Mucosa of gallbladder (tissue), 1 donor: ENCODE data around the gene CSRP1. TPM values are rescaled to one million over a fixed set of nuclear protein-coding genes. Genes with fewer than 3 reads are reported as not detected.
"Not testable (repeated sequence)": the region's sequence is repeated elsewhere in the genome, so short reads cannot be mapped to it uniquely, and the experiment has no call there.

Experiments
- DNase-seq: peaks from one replicate; pipeline ENCODE4 v3.0.0-alpha.2; 2020; ENCODE audit warnings: low spot score
- total RNA-seq: library from RNA; stranded (reverse); gene quantifications from one replicate; pipeline ENCODE4 v1.2.1, GENCODE V29; 2021
- donor health status: DM: no; HTN: no; CAD: no.

The CSRP1 gene
- total RNA-seq, 1 donor from 2014 or later = 524 TPM

GRCh38 chr1:201537891-201538611 lies 31.1 kb upstream of the CSRP1 start:
- DNase-seq = no peak

GRCh38 chr1:201537467-201537866 lies 30.5 kb upstream of the CSRP1 start:
- DNase-seq = no peak

- DNase-seq = no peak
These were observed 30.1 kb upstream of the CSRP1 start for GRCh38 chr1:201537028-201537427.

- DNase-seq = no peak
These were observed 29.6 kb upstream of the CSRP1 start for GRCh38 chr1:201536558-201536957.

- no peak for DNase-seq
These were observed 29.0 kb upstream of the CSRP1 start for GRCh38 chr1:201535919-201536245.

- no peak for DNase-seq
These were observed 28.4 kb upstream of the CSRP1 start for GRCh38 chr1:201535046-201535918.

GRCh38 chr1:201533836-201534235 lies 26.9 kb upstream of the CSRP1 start:
- DNase-seq = no peak

- DNase-seq = no peak
These were observed 24.9 kb upstream of the CSRP1 start for GRCh38 chr1:201531551-201532425.

- DNase-seq = peak; percentile 82
These were observed 24.0 kb upstream of the CSRP1 start for GRCh38 chr1:201530741-201531531.

- DNase-seq = peak; percentile 53
These were observed 21.8 kb upstream of the CSRP1 start for GRCh38 chr1:201528631-201529252.

GRCh38 chr1:201527879-201528278 lies 21.0 kb upstream of the CSRP1 start:
- no peak for DNase-seq

- no peak for DNase-seq
These were observed 18.4 kb upstream of the CSRP1 start for GRCh38 chr1:201525193-201525778.

GRCh38 chr1:201520046-201520575 lies 13.2 kb upstream of the CSRP1 start:
- DNase-seq = not testable (repeated sequence)

- DNase-seq = no peak
These were observed 11.1 kb upstream of the CSRP1 start for GRCh38 chr1:201518071-201518470.

- DNase-seq = peak; percentile 65
These were observed 10.7 kb upstream of the CSRP1 start for GRCh38 chr1:201517631-201518030.

GRCh38 chr1:201516511-201517127 lies 9.7 kb upstream of the CSRP1 start:
- DNase-seq = no peak

GRCh38 chr1:201515895-201516294 lies 9.0 kb upstream of the CSRP1 start:
- no peak for DNase-seq

GRCh38 chr1:201515062-201515750 lies 8.3 kb upstream of the CSRP1 start:
- DNase-seq = no peak

- DNase-seq = no peak
These were observed 7.5 kb upstream of the CSRP1 start for GRCh38 chr1:201514466-201514865.
